ENCODE results near the gene CA11. TPM values are rescaled to one million over a fixed set of nuclear protein-coding genes. Genes with fewer than 3 reads are reported as not detected.
"Not testable (repeated sequence)": the region's sequence is repeated elsewhere in the genome, so short reads cannot be mapped to it uniquely, and the experiment has no call there.

CA11 gene
- total RNA-seq, 2 donors from 2014 or later = 1.4 to 2.7 TPM

GRCh38 chr19:48685583-48685982 lies 39.6 kb upstream of the CA11 start:
- no peak for TF ChIP-seq CTCF (IDR thresholded peaks at IDR 0.05)
- Histone ChIP-seq H3K27ac (no peak overlapping the region), H3K36me3 (no peaks in the 10 kb centered on the region), H3K27me3 (no peaks in the 10 kb centered on the region), H3K9ac (ENCODE audit: low read depth in 2 of 2, low read length in 2 of 2) (no peak overlapping the region), H3K4me1 (peaks cover 7% of the 10 kb centered on the region), H3K9me3 (no peaks in the 10 kb centered on the region), H3K4me3 (no peak overlapping the region)
- no peak for DNase-seq
- intact Hi-C loops (cut with DNase I) = no loop called here

- Histone ChIP-seq H3K36me3 (no peaks in the 10 kb centered on the region), H3K4me3 (no peak overlapping the region), H3K4me1 (peaks cover 9% of the 10 kb centered on the region), H3K27ac (no peak overlapping the region), H3K9me3 (no peaks in the 10 kb centered on the region), H3K9ac (ENCODE audit: low read depth in 2 of 2, low read length in 2 of 2) (no peak overlapping the region), H3K27me3 (no peaks in the 10 kb centered on the region)
- no peak for TF ChIP-seq CTCF (IDR thresholded peaks at IDR 0.05)
- intact Hi-C loops (cut with DNase I) = no loop called here
- DNase-seq = no peak
Observed at GRCh38 chr19:48683349-48683748, 37.4 kb upstream of the CA11 start.

- intact Hi-C loops (cut with DNase I) = no loop called here
- Histone ChIP-seq H3K4me1 (peaks cover 10% of the 10 kb centered on the region), H3K36me3 (no peaks in the 10 kb centered on the region), H3K9me3 (no peaks in the 10 kb centered on the region), H3K9ac (ENCODE audit: low read depth in 2 of 2, low read length in 2 of 2) (no peak overlapping the region), H3K27me3 (no peaks in the 10 kb centered on the region), H3K4me3 (no peak overlapping the region), H3K27ac (no peak overlapping the region)
- DNase-seq = no peak
- no peak for TF ChIP-seq CTCF (IDR thresholded peaks at IDR 0.05)
Observed at GRCh38 chr19:48681127-48681470, 35.1 kb upstream of the CA11 start.

GRCh38 chr19:48680436-48681126 lies 34.6 kb upstream of the CA11 start:
- intact Hi-C loops (cut with DNase I) = no loop called here
- Histone ChIP-seq H3K9me3 (no peaks in the 10 kb centered on the region), H3K4me3 (no peak overlapping the region), H3K9ac (ENCODE audit: low read depth in 2 of 2, low read length in 2 of 2) (no peak overlapping the region), H3K27me3 (no peaks in the 10 kb centered on the region), H3K4me1 (peaks cover 10% of the 10 kb centered on the region), H3K36me3 (no peaks in the 10 kb centered on the region), H3K27ac (no peak overlapping the region)
- DNase-seq = no peak
- TF ChIP-seq CTCF (IDR thresholded peaks at IDR 0.05) = no peak

GRCh38 chr19:48680006-48680405 lies 34.0 kb upstream of the CA11 start:
- H3K4me1 ChIP-seq = peaks cover 10% of the 10 kb centered on the region
- H3K9ac ChIP-seq (ENCODE audit: low read depth in 2 of 2, low read length in 2 of 2); H3K36me3 ChIP-seq; H3K4me3 ChIP-seq; H3K9me3 ChIP-seq; H3K27ac ChIP-seq; DNase-seq; H3K27me3 ChIP-seq; intact Hi-C loops (cut with DNase I): not testable (repeated sequence)

GRCh38 chr19:48678201-48678600 lies 32.2 kb upstream of the CA11 start:
- Histone ChIP-seq H3K27me3 (no peaks in the 10 kb centered on the region), H3K9me3 (no peaks in the 10 kb centered on the region), H3K27ac (peak overlapping the region; percentile 62), H3K4me3 (no peak overlapping the region), H3K36me3 (no peaks in the 10 kb centered on the region), H3K4me1 (peaks cover 3% of the 10 kb centered on the region), H3K9ac (ENCODE audit: low read depth in 2 of 2, low read length in 2 of 2) (no peak overlapping the region)
- peak; percentile 73 for DNase-seq
- intact Hi-C loops (cut with DNase I) = loop anchor here (5.0 kb wide), 1 partner anchor 59 kb away; no protein-coding TSS in a partner anchor
- TF ChIP-seq CTCF (IDR thresholded peaks at IDR 0.05) = no peak

All from colonic mucosa (tissue), 4 donors.